GM12892 (cell line): ENCODE data around the gene FAM76B.

Experiments used
- POLR2A ChIP-seq: IDR thresholded peaks from 2 replicates; pipeline ENCODE4 v1.6.1; 2011; ENCODE audit warnings: low read depth, low read length, control low read depth
- TAF1 ChIP-seq: IDR thresholded peaks from 2 replicates; pipeline ENCODE4 v1.6.1; 2011; ENCODE audit warnings: low read depth, mild to moderate bottlenecking, control low read depth, low read length, borderline replicate concordance

GRCh38 chr11:95833378-95833777 is 43.8 kb upstream of the FAM76B start:
- no peak for TF ChIP-seq POLR2A
- no peak for TF ChIP-seq TAF1
